HFFc6 (cell line): Measurements from ENCODE around the gene SPSB2. TPM values are rescaled to one million over a fixed set of nuclear protein-coding genes. Genes with fewer than 3 reads are reported as not detected.

Experiments
- DNase-seq: peaks from one replicate; pipeline ENCODE4 v3.0.0-alpha.2; 2018
- H3K27ac Mint-ChIP-seq: 2 replicates; pipeline ENCODE4 v1.8.0; 2020; ENCODE audit warnings: mild to moderate bottlenecking, mixed read lengths
- H3K27me3 Mint-ChIP-seq: 2 replicates; pipeline ENCODE4 v1.8.0; 2021; ENCODE audit warnings: mild to moderate bottlenecking, moderate library complexity, mixed read lengths; ENCODE audit not compliant: insufficient read depth
- H3K36me3 Mint-ChIP-seq: 2 replicates; pipeline ENCODE4 v1.8.0; 2021; ENCODE audit warnings: low read depth, mixed read lengths
- H3K4me1 Mint-ChIP-seq: 2 replicates; pipeline ENCODE4 v1.8.0; 2020; ENCODE audit warnings: low read depth, mixed read lengths
- H3K4me3 Mint-ChIP-seq: 2 replicates; pipeline ENCODE4 v1.8.0; 2020; ENCODE audit warnings: mild to moderate bottlenecking, moderate library complexity, mixed read lengths
- H3K9me3 Mint-ChIP-seq: 2 replicates; pipeline ENCODE4 v1.8.0; 2020; ENCODE audit warnings: mild to moderate bottlenecking, mixed read lengths
- total RNA-seq, 6 experiments: library from RNA; stranded (reverse); fragmentation: NEBNext Ultra II Directional; extraction: Animal tissue kit (Norgen Biotek cat#: 25700); gene quantifications; 2 replicates in 1 of 6; 3 replicates in 5 of 6; pipeline ENCODE4 v1.2.3, GENCODE V29; 2021
- TF ChIP-seq, protein P1 (sequence below): fragments of 200-600 bp; sonication (generic); IDR thresholded peaks from 2 replicates; pipeline ENCODE4 v1.5.0; 2021; ENCODE audit warnings: antibody characterized with exemption, mild to moderate bottlenecking

The SPSB2 gene
- total RNA-seq, 6 experiments from 2014 or later = 12.1 to 13.9 (median 13.0) TPM

DNA sequence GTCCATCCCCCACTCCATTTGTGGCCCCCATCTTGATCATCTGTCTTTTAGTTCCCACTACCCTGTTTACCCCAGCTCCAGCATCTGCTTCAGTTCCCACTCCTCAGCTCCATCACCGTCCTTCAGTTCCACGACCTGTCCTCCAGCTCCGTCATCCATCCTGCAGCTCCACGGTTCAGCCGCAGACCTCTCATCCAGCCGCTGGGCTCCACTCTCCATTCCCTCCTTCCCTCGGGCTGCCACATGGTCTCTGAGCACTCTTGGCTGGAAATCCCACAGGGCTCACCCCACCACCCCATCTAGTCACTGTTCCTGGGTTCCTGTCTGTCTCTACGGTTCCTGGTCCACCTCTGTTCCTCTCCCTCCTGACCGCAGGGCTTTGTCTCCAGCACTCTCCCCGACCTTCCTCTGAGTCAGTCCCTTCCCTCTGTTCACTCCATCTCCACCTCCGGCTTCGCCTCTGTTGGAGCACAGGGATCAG is 48.2 kb downstream of the SPSB2 start:
- no peaks in the 10 kb centered on the region for H3K9me3 Mint-ChIP-seq
- peaks cover 8% of the 10 kb centered on the region for H3K36me3 Mint-ChIP-seq
- H3K4me1 Mint-ChIP-seq = peaks cover 61% of the 10 kb centered on the region
- H3K27me3 Mint-ChIP-seq = peaks cover 29% of the 10 kb centered on the region
- H3K4me3 Mint-ChIP-seq = peak overlapping the region; percentile 86
- TF ChIP-seq, protein P1, sequence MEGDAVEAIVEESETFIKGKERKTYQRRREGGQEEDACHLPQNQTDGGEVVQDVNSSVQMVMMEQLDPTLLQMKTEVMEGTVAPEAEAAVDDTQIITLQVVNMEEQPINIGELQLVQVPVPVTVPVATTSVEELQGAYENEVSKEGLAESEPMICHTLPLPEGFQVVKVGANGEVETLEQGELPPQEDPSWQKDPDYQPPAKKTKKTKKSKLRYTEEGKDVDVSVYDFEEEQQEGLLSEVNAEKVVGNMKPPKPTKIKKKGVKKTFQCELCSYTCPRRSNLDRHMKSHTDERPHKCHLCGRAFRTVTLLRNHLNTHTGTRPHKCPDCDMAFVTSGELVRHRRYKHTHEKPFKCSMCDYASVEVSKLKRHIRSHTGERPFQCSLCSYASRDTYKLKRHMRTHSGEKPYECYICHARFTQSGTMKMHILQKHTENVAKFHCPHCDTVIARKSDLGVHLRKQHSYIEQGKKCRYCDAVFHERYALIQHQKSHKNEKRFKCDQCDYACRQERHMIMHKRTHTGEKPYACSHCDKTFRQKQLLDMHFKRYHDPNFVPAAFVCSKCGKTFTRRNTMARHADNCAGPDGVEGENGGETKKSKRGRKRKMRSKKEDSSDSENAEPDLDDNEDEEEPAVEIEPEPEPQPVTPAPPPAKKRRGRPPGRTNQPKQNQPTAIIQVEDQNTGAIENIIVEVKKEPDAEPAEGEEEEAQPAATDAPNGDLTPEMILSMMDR = no peak
- DNase-seq = no peak
- peak overlapping the region; percentile 80 for H3K27ac Mint-ChIP-seq

DNA sequence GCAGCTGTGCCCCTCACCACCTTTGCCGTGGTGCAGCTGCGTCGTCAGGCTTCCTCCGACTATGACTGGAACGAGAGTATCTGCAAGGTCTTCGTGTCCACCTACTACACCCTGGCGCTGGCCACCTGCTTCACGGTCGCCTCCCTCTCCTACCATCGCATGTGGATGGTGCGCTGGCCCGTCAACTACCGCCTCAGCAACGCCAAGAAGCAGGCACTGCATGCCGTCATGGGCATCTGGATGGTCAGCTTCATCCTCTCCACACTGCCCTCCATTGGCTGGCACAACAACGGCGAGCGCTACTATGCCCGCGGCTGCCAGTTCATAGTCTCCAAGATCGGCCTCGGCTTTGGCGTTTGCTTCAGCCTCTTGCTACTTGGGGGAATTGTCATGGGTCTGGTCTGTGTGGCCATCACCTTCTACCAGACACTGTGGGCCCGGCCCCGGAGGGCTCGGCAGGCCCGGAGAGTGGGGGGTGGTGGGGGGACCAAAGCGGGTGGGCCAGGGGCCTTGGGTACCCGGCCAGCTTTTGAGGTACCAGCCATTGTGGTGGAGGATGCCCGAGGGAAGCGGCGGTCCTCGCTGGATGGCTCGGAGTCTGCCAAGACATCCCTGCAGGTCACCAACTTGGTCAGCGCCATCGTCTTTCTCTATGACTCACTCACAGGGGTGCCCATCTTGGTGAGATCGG is 48.9 kb downstream of the SPSB2 start:
- TF ChIP-seq, protein P1 = no peak
- peaks cover 35% of the 10 kb centered on the region for H3K27me3 Mint-ChIP-seq
- DNase-seq = no peak
- H3K4me3 Mint-ChIP-seq = peak overlapping the region; percentile 86; the same call in 1 of the 2 replicates
- H3K27ac Mint-ChIP-seq = no peak overlapping the region; the same call in 1 of the 2 replicates
- peaks cover 8% of the 10 kb centered on the region for H3K36me3 Mint-ChIP-seq
- no peaks in the 10 kb centered on the region for H3K9me3 Mint-ChIP-seq
- peaks cover 63% of the 10 kb centered on the region for H3K4me1 Mint-ChIP-seq

DNA sequence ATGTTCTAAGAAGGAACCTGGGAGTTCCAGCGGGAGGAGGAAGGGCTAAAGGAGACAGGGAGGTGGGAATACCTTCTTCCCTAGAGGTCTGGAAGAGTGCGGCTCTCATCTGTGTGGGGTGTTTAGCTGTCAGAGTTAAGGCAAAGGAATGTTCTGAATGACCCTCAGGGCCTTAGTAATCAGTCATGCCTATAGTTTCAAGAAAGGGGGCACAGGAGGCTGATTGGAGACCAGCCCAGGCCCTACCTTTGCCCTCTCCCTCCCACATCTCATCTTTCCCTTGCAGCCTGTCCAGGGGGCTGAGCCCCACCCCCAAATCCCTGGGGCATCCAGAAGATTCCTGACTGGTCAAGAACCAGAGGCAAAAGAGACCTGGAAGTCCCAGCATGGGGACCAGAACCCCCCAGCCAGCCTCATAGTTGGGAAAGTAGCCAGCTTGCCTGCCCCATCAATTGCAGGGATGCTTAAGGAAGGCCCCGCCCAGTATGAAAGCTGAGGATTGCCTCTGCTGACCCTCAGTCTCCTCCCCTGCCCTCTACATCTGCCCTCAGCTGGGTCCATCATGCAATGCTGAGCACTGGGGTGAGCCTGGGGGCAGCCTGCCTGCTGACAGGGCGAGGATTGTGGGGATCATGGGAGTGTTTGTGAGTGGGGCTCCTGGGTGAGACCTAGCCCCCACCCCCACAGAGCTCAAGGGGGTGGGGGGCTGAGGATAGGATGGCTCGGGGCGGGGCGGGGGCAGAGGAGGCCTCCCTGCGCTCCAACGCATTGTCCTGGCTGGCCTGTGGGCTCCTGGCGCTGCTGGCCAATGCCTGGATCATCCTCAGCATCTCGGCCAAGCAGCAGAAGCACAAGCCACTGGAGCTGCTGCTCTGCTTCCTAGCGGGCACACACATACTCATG is 49.7 kb downstream of the SPSB2 start:
- no peak overlapping the region for H3K27ac Mint-ChIP-seq
- H3K4me3 Mint-ChIP-seq = no peak overlapping the region
- H3K9me3 Mint-ChIP-seq = no peaks in the 10 kb centered on the region
- TF ChIP-seq, protein P1 = no peak
- peaks cover 8% of the 10 kb centered on the region for H3K36me3 Mint-ChIP-seq
- DNase-seq = no peak
- H3K27me3 Mint-ChIP-seq = peaks cover 33% of the 10 kb centered on the region
- peaks cover 63% of the 10 kb centered on the region for H3K4me1 Mint-ChIP-seq

DNA sequence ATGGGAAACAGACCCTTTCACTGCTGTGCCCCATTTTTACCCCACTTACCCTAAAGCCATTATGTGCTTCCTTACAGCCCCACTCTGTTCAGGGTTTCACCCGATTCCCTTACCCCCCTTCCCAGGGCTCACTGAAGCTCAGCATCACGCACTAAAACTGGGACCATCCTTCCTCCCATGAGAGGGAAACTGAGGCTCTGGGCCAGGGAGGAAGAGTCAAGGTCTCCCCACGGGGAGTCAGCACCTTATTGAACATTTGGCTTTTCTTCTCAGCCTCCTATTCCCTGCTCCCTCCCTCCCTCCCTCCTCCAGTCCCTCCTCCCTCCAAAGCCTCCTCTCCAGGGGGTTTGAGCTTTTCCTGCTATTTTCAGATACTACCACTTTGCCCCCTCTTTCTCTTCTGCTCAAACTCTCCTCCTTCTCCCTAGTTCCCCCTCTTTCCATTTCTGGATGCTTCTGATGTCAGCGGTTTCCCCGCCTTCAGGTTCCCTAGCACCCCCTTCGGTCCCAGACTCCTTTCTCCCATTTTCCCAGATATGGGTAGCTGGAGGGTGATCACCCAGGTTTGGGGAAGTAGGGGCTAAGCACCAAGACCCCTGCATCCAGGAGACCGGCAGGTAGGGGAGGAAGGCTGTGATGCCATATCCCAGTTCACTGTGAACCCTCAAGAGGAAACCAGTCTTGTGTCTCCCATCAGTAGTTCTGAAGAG is 50.5 kb downstream of the SPSB2 start:
- Mint-ChIP-seq H3K27me3 (peaks cover 40% of the 10 kb centered on the region), H3K4me1 (peaks cover 55% of the 10 kb centered on the region), H3K27ac (no peak overlapping the region), H3K4me3 (peak overlapping the region; percentile 80; the same call in 1 of the 2 replicates), H3K36me3 (peaks cover 8% of the 10 kb centered on the region), H3K9me3 (no peaks in the 10 kb centered on the region)
- TF ChIP-seq, protein P1 = no peak
- DNase-seq = no peak
